ENCODE data around the gene MRPS18A. TPM values are rescaled to one million over a fixed set of nuclear protein-coding genes. Genes with fewer than 3 reads are reported as not detected.

Gene MRPS18A
- total and polyA plus RNA-seq, 2 of the 8 experiments (the other 6 are each of a cell fraction or from before 2014, with no cell fraction given), result 48.3 to 121 TPM

DNA sequence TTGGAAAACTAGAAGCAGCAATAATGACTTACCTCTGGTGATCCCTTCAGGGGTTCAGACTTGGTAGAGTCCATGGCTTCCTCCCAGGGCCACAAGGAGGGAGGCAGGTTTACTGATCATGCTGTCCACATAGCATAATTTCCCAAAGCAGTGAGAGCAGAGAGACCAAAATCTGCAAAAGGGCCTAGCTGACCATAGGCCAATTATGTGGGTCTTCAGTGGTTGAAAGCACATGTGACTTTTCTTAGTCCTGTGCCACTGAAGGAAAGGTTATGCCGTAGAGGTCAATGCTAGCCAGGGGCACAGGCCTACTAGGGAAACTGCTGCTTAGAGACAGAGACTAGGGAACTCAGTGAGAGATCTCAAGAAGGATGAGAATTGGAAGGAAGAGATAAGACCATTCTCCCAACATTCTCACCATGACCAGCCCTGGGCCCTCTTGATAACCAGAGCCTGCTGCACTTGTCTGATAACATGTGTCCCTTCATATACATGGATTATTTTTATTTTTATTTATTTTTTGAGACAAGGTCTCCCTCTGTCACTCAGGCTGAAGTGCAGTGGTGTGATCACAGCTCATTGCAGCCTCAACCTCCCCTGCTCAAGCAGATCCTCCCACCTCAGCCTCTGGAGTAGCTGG is 56.5 kb downstream of the MRPS18A start:
- FAIRE-seq, result no peak
- Histone ChIP-seq H3K79me1 (ENCODE audit: low read depth, low read length) (peaks cover 8% of the 10 kb centered on the region), H3K9ac (replicated peaks in 1 of 4; ENCODE audit: extremely low read depth in 1 of 4, low read depth in 3 of 4, low read length in 3 of 4) (no peak overlapping the region), H3K27ac (ENCODE audit: low read depth, low read length) (0 out of 2 replicates have a peak overlapping the region, but pooled peaks have one; percentile 34), H3K4ac (replicated peaks; ENCODE audit: insufficient read length, low read depth, low read length) (peak overlapping the region; percentile 83), H2BK12ac (ENCODE audit: low read depth, low read length) (peak overlapping the region; percentile 55; the same call in 1 of the 2 replicates), H3K23me2 (ENCODE audit: low read depth, low read length) (peaks cover 11% of the 10 kb centered on the region), H2BK5ac (ENCODE audit: low read depth, low read length) (0 out of 2 replicates have a peak overlapping the region, but pooled peaks have one; percentile 56), H3K4me2 (ENCODE audit: insufficient read depth in 1 of 2, low read depth in 2 of 2, low read length in 2 of 2) (no peak overlapping the region; a peak in 1 of 4 replicates), H2AK5ac (ENCODE audit: low read depth, low read length) (no peak overlapping the region), H3K56ac (replicated peaks; ENCODE audit: insufficient read length, low read depth, low read length) (no peak overlapping the region), H4K5ac (ENCODE audit: insufficient read length, low read depth, low read length) (no peak overlapping the region), H3K14ac (ENCODE audit: insufficient read length) (no peak overlapping the region), H4K91ac (replicated peaks; ENCODE audit: insufficient read length, low read length) (no peak overlapping the region), H3K36me3 (ENCODE audit: control insufficient read depth in 2 of 4, insufficient read depth in 4 of 4, low read length in 3 of 4) (peaks cover under 1 to 6% (median 2%) of the 10 kb centered on the region in 4 experiments; a peak in 5 of 8 replicates), H3K18ac (ENCODE audit: extremely low read depth, low read length) (no peak overlapping the region), H3K4me3 (ENCODE audit: extremely low read depth in 1 of 4, insufficient read depth in 2 of 4, low read depth in 3 of 4, low read length in 4 of 4) (no peak overlapping the region), H3K23ac (ENCODE audit: insufficient read length) (no peak overlapping the region), H4K20me1 (replicated peaks in 1 of 2; ENCODE audit: control insufficient read depth in 1 of 2, insufficient read depth in 2 of 2, low read length in 2 of 2) (peaks cover 0 to 5% of the 10 kb centered on the region in 2 experiments), H4K8ac (ENCODE audit: extremely low read depth, insufficient read depth, low read length) (0 out of 2 replicates have a peak overlapping the region, but pooled peaks have one; percentile 6), H2BK120ac (replicated peaks; ENCODE audit: low read depth, low read length) (no peak overlapping the region), H2BK20ac (ENCODE audit: low read length) (no peak overlapping the region; the same call in 1 of the 2 replicates), H3K9me3 (ENCODE audit: insufficient read depth in 2 of 2, low read depth in 1 of 2, low read length in 1 of 2) (no peaks in the 10 kb centered on the region), H2AFZ (ENCODE audit: low read length) (peak overlapping the region; percentile 82; the same call in 1 of the 2 replicates), H3K27me3 (replicated peaks in 1 of 4; ENCODE audit: control insufficient read depth in 3 of 4, extremely low read depth in 1 of 4, insufficient read depth in 3 of 4, low read length in 3 of 4) (no peaks in the 10 kb centered on the region), H3K4me1 (replicated peaks in 1 of 4; ENCODE audit: control insufficient read depth in 3 of 4, insufficient read depth in 4 of 4, low read length in 3 of 4) (peaks cover 0 to 9% (median 0%) of the 10 kb centered on the region in 4 experiments; a peak in 4 of 7 replicates), H2BK15ac (ENCODE audit: low read length) (peak overlapping the region; percentile 99), H3K79me2 (ENCODE audit: control insufficient read depth in 1 of 2, insufficient read depth in 2 of 2, low read length in 2 of 2) (peaks cover 0 to 21% of the 10 kb centered on the region in 2 experiments; a peak in 3 of 4 replicates)
- POLR2A ChIA-PET (ENCODE audit: partially characterized antibody), result interaction anchor here (0.7 to 4.7 kb wide), 10 partner anchors 12 to 552 kb away, joined by 3 to 79 read pairs (median 8); partner anchors contain the start of genes RSPH9 and VEGFA
- 87% methylated on average over 1 of the region's 1 CpG; no CpG with 5 or more reads in 1 of the 2 experiments for WGBS, 2 experiments (ENCODE audit: extremely low coverage in 1 of 2, insufficient coverage in 1 of 2, insufficient read length in 1 of 2, insufficient replicate concordance in 2 of 2, low coverage in 1 of 2, low lambda C conversion rate in 2 of 2, missing lambda C conversion rate in 1 of 2)
- no peak for DNase-seq (ENCODE audit: low read depth in 1 of 2, low spot score in 2 of 2)
- CTCF ChIA-PET (ENCODE audit: partially characterized antibody), result no interaction called here
- TF ChIP-seq FOSL1 (IDR thresholded peaks at IDR 0.05; ENCODE audit: insufficient read depth, low read depth, low read length) (no peak), JUND (IDR thresholded peaks at IDR 0.05; ENCODE audit: low read length) (no peak), SP2 (IDR thresholded peaks at IDR 0.05; ENCODE audit: low read length) (no peak), MAX (IDR thresholded peaks at IDR 0.05) (no peak), POLR2AphosphoS5 (IDR thresholded peaks at IDR 0.05; ENCODE audit: low read depth, low read length) (no peak), RXRA (IDR thresholded peaks at IDR 0.05; ENCODE audit: insufficient read depth, low read depth, low read length) (no peak)

Data from H1 (cell line).